Measurements from ENCODE around the gene PTPN4.
"Not testable (repeated sequence)": the region's sequence is repeated elsewhere in the genome, so short reads cannot be mapped to it uniquely, and the experiment has no call there.

Gene PTPN4

DNA sequence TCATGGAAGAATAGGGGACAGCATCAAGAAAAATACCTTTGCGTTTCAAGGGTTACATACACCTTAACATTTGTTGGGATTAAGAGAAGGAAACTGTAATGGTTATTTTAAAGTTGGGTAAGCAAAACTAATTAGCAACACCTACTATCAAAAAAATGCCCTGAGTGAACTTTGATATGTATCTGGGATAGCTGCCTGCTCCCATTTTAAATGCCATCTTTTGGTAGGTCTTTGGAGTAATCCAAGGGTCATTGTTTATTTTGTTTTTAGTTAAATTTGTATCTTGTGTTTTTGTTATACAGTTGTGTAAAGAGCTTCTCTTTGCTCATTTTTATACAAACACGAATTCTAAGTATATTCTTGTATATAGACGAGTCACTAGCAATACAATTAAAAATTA, 9.9 kb downstream of the PTPN4 start:
- DNase-seq: no peak

DNA sequence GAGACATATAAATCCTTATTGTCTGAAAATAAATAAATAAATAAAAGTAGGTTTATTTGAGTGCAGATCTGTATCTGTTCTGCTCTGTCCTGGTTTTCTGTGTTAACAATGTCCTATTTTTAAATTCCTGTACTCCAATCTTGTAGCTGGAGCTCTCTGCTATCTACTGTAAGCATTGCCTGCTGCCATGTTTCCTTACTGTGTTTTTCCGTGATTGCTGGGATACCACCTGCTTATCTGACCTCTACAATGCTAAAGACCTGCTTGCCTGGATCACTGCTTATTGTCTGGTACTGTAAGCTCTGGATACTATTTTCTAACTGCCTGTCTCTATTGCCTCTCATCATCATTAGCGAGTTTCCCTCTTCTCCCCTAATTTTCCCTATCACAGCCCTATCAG, 11.6 kb downstream of the PTPN4 start:
- DNase-seq: no peak

DNA sequence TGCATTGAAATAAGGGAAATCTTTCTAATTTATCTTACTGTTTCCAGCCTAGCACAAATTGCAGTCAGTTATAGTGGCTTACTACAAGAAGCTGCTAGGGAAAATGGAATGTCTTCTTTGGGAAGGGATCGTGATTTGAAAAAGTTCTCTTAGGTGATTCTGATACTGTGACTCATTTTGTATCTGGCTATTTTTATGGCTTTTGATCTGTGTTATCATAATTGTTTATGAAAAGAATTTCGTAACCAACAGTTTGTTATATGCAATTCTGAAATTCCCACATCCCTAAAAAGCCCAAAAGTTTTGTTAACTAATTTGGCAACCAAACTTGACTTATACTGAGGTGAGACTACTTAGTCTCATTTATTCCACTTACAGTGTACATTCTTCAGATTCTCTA, 12.4 kb downstream of the PTPN4 start:
- no peak for DNase-seq

DNA sequence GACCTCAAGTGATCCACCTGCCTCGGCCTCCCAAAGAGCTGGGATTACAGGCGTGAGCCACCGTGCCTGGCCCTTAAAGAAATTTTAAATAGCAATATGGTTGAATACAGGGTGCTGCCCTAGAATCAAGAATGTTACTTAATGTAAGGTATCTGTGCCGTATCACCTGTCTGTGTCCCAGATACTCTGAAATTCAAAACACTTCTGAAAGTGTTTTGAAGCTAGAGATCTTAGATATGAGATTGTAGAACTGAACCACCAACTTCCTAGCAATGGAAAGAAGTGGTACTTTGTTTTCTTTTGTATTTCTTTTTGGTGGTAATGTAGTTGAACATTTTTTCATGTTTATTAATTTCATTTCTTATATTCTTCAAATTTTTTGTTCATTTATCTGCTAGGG, 13.0 kb downstream of the PTPN4 start:
- DNase-seq: no peak

DNA sequence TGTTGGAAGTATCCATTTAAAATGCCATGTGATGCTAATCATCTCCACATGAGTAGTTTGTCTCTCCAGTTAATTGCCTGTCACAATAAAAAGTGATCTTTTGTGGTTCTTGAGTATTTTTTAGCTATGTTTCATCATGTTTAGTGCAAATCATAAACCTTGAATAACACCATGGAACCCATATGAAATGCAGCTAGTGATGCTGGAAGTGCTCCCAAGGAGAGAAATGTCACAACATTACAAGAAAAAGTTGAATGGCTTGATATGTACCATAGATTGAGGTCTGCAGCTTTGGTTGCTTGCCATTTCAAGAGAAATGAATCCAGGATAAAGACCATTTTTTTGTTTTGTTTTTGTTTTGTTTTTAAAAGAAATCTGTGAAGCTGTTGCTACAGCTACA, 14.3 kb downstream of the PTPN4 start:
- DNase-seq: no peak

DNA sequence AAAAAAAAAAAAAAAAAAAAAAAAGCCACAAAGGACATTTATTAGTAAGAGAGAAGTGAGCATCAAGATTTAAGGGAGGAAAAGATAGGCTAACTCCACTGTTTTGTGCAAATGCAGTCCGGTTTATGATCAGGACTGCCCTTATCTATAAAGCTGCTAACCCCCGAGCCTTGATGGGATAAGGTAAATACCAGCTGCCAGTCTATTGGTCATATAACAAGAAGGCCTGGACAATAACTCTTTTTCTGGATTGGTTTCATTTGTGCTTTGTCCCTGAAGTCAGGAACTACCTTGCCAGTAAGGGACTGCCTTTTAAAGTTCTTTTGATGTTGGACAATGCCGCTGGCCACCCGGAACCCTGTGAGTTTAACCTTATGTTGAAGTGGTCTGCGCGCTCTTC, 15.4 kb downstream of the PTPN4 start:
- no peak for DNase-seq

DNA sequence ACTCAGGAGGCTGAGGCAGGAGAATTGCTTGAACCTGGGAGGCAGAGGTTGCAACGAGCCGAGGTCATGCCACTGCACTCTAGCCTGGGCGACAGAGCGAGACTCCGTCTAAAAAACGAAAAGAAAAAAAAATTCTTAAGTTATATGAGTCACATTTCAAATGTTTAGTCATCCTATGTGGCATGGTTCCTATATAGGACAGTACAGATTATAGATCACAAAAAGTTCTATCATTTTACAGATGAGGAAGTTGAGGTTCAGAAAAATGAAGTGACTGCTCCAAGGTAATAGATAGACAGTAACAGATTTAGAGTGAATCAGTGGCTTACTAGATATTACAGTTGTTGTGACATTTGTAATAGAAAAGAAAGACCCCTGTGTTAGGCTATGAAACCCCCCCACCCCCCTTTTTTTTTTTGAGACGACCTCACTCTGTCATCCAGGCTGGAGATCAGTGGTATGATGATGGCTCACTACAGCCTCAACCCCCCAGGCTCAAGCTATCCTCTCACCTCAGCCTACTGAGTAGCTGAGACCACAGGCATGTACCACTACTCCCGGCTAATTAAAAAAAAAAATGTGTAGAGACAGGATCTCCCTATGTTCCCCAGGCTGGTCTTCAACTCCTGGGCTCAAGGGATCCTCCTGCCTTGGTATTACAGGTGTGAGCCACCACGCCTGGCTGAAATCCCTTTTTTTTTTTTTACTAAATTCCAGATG, 22.7 kb downstream of the PTPN4 start:
- no peak for DNase-seq

DNA sequence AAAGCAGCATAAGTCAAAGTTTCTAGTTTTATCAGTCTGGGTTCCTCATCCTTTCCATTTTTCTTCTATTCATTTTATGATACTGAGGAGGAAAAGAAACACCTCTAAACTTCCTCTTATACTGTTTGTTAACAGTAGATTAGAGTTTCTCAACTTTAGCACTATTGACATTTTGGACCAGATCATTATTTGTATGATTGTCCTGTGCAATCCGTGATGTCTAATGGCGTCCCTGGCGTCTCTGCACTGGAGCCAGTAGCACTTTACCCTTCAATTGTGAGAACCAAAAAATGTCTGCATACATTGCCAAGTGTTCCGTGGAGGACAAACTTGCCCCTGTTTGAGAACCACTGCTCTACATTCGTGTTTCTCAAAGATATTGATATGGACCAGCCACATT, 25.2 kb downstream of the PTPN4 start:
- DNase-seq: no peak

DNA sequence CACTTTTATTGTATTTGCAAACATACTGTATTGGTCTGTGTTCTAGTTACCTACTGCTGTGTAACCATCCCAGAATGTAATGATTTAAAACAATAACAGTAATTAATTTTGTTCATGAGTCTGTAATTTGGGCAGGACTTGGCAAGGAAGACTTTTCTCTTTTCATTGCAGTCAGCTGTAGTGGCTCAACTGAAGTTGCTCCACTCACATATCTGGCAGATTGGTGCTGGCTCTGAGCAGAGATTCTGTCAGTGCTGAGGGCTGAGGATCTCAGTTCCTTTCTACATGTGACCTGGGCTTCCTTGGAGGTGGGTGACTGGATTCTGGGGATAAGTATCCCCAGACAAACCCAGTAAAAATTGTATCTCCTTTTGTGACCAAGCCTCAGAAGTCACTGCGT, 26.6 kb downstream of the PTPN4 start:
- DNase-seq: no peak

DNA sequence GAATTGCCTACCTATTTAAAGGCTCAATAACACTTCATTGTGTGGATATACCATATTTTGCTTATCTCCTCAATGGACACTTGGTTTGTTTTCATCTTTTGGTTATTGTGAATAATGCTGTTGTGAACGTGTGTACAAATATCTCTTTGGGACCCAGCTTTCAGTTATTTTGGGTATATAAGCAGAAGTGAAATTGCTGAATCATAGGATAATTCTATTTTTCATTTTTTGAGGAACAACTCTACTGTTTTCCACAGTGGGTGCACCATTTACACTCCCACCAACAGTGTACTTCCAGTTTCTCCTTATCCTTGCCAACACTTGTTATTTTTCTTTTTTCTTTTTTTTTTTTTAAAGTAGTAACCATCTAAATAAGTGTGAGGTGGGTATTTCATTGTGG, 29.0 kb downstream of the PTPN4 start:
- DNase-seq: no peak

DNA sequence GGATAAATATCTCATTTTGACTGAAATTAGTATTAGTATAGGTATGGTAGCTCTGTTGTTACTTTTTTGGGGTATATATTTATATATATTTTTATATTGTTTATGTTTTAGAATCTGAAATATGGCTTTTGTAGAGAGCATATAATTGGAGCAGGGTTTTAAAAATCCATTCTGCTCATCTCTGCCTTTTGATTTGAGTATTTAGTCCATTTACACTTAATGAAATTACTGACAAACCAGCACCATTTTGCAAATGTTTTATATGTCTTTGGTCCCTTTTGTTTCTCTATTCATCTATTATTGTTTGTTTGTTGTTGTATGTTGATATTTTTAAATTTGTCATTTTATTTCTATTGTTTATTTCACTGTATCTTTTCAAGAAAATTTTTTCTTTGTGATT, 30.7 kb downstream of the PTPN4 start:
- no peak for DNase-seq

DNA sequence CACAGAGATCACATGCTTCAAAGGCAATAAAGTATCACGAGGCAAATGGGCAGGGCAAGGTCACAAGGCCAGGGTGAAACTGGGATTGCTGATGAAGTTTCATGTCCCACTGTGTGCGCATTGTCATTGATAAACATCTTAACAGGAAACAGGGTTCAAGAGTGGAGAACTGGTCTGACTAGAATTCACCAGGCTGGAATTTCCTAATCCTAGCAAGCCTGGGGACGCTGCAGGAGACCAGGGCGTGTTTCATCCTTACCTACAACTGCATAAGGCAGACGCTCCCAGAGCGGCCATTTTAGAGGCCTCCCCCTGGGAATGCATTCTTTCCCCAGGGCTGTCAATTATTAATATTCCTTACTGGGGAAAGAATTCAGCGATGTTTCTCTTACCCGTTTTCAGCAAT, 33.2 kb downstream of the PTPN4 start:
- DNase-seq: no peak

DNA sequence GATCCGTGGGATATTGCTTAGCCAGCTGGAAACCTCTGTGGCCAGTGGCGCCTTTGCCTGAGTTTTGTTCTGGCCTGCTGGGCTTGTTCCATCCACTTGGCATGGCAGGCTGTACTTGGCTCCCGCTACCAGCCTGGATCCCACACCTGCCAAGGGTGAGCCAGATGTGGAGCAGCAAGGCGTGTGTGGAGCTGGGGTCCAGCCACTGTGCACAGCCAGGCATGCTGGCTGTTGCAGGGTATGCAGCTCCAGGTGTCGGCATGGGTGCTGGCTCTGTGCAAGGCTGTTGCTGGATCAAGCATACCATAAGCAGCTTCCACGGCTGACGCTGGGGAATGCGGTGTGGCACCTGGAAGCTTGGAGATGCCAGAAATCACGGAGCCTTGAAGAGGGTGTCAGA, 34.5 kb downstream of the PTPN4 start:
- DNase-seq: no peak

DNA sequence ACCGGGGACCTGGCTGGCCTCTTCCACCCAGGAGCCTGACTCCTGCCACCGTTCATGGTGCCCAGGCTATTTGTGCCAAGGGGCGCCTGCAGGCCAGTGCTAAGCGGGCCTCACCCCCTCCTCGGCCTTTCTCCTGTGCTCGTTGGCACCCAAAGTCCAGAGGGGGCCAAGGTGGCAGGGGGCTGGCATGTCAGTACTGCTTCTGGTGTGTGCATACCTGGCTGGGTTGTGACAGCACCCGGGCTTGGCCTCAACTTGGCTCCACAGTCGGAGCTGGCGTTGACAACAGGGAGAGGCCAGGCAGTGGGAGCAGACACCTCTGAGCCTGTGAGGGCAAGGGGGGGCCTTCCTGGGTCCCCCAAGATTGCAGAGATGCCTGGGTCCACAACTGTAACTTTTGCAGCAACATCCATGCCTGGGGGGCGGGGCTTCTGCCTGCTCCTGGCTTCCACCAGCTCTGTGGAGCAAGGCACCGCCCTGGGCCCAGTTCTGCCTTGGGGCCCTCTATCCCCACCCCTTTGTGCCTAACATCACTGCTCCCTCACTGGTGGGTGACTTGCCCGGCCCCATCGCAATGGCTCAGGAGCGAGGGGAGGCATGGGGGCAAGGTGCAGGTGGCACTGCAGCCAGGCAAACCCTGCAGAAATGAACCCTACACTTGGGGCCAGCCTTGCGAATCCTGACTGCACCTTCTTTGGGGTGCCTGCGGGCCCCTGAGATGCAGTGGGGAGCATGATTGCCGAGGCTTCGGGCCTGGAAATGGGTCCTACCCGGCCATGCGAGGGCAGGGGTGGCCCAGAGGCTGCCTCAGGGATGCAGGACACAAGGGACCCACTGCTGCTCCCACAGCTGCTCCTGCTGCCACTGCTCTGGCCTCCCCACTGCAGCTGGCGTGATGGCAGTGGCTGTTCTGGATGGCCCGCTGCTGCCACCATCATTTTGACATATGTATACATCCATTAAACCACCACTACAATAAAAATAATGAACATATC, 35.9 kb downstream of the PTPN4 start:
- no peak for DNase-seq

DNA sequence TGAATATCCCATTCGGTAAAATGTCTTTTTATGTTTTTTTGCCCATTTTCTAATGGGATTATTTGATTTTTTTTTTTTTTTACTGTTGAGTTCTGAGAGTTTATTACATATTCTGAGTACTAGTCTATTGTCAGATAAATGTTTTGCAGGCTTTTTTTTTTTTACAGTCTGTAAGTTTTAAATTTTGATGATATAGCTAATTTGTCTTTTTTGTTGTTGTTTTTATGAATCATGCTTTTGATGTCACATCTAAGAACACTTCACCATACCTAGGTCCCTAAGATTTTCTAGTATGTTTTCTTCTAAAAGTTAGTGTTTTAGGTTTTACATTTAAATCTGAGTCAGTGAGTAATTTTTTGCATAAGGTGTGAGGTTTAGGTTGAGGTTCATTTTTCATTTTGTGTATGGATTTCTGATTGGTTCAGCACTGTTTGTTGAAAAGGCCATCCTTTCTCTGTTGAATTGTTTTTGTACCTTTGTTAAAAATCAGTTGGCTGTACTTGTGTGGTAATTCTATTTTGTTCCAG, 40.7 kb downstream of the PTPN4 start:
- DNase-seq: no peak

DNA sequence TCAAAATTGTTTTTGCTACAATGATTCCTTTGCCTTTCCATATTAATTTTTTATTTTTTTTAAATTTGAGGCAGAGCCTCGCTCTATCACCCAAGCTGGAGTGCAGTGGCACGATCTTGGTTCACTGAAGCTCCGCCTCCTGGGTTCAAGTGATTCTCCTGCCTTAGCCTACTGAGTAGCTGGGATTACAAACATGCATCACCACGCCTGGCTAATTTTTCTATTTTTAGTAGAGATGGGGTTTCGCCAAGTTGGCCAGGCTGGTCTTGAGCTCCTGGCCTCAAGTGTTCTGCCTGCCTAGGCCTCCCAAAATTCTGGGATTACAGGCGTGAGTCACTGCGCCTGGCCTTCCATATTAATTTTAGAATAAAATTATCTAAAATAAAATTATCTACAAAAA, 41.3 kb downstream of the PTPN4 start:
- DNase-seq: no peak

DNA sequence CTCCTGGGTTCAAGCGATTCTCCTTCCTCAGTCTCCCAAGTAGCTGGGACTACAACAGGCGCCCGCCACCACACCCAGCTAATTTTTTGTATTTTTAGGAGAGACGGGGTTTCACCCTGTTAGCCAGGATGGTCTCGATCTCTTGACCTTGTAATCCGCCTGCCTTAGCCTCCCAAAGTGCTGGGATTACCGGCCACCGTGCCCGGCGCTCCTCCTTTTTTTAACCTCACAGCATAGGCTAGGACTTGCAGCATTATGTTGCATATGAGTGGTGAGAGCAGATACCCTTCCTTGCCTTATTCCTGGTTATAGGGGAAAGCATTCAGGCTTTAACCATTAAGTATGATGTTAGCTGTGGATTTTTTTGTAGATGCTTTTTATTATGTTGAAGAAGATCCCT, 42.3 kb downstream of the PTPN4 start:
- DNase-seq: not testable (repeated sequence)

DNA sequence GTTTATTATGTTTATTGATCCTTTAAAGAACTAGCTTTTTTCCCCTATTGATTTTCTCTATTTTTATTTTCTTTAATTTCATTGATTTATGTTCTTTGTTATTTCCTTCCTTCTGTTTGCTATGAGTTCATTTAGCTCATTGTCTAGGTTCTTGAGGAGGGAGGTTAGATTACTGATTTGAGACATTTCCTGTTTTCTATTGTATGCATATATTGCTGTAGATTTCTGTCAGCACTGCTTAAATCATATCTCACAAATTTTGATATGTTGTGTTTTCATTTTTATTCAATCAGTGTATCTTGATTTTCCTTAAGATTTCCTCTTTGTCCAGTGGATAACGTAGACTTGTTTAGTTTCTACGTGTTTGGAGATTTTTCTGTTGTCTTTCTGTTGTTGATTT, 43.4 kb downstream of the PTPN4 start:
- no peak for DNase-seq

DNA sequence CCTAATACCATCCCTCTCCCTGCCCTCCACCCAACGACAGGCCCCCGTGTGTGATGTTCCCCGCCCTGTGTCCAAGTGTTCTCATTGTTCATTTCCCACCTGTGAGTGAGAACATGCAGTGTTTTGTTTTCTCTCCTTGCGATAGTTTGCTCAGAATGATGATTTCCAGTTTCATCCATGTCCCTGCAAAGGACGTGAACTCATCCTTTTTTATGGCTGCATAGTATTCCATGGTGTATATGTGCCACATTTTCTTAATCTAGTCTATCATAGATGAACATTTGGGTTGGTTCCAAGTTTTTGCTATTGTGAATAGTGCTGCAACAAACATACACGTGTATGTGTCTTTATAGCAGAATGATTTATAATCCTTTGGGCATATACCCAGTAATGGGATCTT, 44.7 kb downstream of the PTPN4 start:
- DNase-seq: not testable (repeated sequence)

DNA sequence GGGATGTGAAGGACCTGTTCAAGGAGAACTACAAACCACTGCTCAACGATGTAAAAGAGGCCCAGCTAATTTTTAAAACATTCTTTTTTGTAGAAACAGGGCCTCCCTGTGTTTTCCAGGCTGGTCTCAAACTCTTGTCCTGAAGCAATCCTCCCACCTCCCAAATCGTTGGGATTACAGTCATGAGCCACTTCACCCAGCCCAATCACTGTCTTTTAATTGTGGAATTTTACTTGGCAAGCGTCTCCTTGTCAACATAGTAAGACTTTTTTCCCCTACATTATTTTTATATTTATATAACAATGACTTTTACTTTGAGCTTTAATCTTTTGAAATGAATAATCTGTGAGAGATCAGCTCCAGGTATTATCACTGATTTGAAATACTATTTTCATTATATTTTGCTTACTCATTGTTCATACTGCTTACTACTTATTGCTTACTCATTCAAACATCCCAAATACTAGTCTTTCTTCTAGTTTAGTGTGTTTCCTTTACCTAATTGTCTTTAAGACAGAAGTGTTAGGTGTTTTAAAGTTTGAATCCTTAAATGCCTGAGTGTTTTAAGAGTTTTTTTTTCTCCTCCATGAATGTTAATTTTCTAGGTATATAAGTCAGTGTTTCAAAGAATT, 48.9 kb downstream of the PTPN4 start:
- DNase-seq: no peak

DNA sequence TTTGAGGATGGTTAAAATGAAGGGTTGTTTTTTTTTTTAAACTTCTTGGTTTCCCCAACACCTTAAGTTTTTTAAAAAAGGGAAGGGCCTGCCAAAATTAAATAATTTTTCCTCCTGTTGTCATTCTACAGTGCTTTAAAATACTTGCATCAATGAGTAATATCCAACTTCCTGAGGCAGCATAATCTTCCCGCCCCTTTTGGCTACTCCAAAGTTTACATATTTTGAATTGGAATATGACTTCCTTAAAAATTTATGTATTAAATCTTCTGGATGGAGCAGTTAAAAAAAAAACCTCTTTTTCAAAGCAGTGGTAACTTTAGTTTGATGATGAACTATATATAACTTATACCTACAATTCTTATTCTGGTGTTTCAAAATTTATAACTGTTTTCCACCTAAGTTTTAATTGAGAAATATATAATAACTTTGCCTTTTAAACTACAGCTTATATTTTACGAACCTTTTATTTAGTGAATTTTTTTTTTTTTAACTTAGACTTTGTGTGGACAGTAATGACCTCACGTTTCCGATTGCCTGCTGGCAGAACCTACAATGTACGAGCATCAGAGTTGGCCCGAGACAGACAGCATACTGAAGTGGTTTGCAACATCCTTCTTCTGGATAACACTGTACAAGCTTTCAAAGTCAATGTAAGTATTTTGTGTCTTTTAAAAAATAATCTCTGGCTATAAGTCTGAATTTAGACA, 49.8 kb downstream of the PTPN4 start:
- no peak for DNase-seq

DNA sequence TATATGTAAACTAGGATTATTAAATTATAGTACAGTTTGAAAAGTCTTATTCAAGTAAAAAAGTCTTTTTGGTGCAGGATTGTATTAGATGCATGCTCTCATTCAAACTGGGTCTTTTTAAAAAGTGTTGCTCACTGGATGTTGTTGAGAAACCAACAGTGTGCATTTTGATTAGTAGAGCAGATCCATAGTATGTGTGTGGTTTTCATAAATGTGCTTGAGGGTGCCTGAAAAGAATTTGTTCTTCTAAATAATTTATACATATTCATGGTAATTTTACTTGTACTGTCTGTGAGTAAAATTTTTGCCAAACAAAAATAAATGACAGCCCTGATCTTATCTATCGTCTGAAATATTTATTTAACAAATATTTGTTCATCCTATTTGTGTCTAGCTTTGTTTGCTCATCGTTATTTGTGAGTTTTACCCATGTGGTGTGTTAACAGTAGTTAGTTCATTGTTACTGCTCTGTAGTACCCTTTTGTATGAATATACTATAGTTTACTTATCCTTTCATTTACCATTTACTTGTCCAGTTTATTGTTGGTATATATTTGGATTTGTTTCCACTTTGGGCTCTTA, 50.4 kb downstream of the PTPN4 start:
- no peak for DNase-seq

All from midbrain (tissue), 1 donor.